HG03457 (cell line): ENCODE data around the gene MYOG.

Source experiments
- ATAC-seq: cut with Tn5 transposase; IDR thresholded peaks from one replicate; pipeline ENCODE4 v1.9.1; 2021; ENCODE audit warnings: moderate number of reproducible peaks; ENCODE audit not compliant: unreplicated experiment

Gene MYOG

GRCh38 chr1:203048555-203049051 is 37.2 kb downstream of the MYOG start:
- no peak for ATAC-seq

- ATAC-seq: no peak
Observed at GRCh38 chr1:203048086-203048485, 37.7 kb downstream of the MYOG start.

GRCh38 chr1:203046984-203047630 is 38.7 kb downstream of the MYOG start:
- no peak for ATAC-seq

- ATAC-seq: no peak
Observed at GRCh38 chr1:203045821-203046594, 39.8 kb downstream of the MYOG start.

GRCh38 chr1:203045336-203045735 is 40.5 kb downstream of the MYOG start:
- no peak for ATAC-seq

GRCh38 chr1:203044546-203045250 is 41.1 kb downstream of the MYOG start:
- no peak for ATAC-seq

- ATAC-seq: no peak
Observed at GRCh38 chr1:203043830-203044545, 41.8 kb downstream of the MYOG start.

- ATAC-seq: no peak
Observed at GRCh38 chr1:203041351-203041932, 44.4 kb downstream of the MYOG start.

GRCh38 chr1:203040513-203041275 is 45.1 kb downstream of the MYOG start:
- ATAC-seq: no peak

GRCh38 chr1:203039609-203040512 is 46.0 kb downstream of the MYOG start:
- ATAC-seq: no peak

GRCh38 chr1:203038891-203039608 is 46.8 kb downstream of the MYOG start:
- ATAC-seq: no peak

- no peak for ATAC-seq
Observed at GRCh38 chr1:203038217-203038741, 47.5 kb downstream of the MYOG start.

GRCh38 chr1:203037509-203038190 is 48.2 kb downstream of the MYOG start:
- no peak for ATAC-seq

GRCh38 chr1:203036537-203036936 is 49.3 kb downstream of the MYOG start:
- ATAC-seq: no peak

GRCh38 chr1:203036135-203036534 is 49.7 kb downstream of the MYOG start:
- ATAC-seq: no peak

- no peak for ATAC-seq
Observed at GRCh38 chr1:203035111-203036000, 50.5 kb downstream of the MYOG start.
